OCI-M2 (cell line): ENCODE data around the gene ADAM12.

Experiments
- DNase-seq: peaks from one replicate; lab custom pipeline; 2025; ENCODE audit not compliant: unreplicated experiment; lab: John Stamatoyannopoulos, UW

The ADAM12 gene

GRCh38 chr10:126155528-126155927 is 232.7 kb downstream of the ADAM12 start:
- no peak for DNase-seq

- no peak for DNase-seq
These were observed 234.3 kb downstream of the ADAM12 start for GRCh38 chr10:126153711-126154628.

GRCh38 chr10:126147866-126148587 is 240.2 kb downstream of the ADAM12 start:
- DNase-seq: no peak

- no peak for DNase-seq
These were observed 241.5 kb downstream of the ADAM12 start for GRCh38 chr10:126146771-126147170.

- DNase-seq: no peak
These were observed 245.2 kb downstream of the ADAM12 start for GRCh38 chr10:126143117-126143516.

- no peak for DNase-seq
These were observed 247.5 kb downstream of the ADAM12 start for GRCh38 chr10:126140746-126141273.

GRCh38 chr10:126137562-126138221 is 250.6 kb downstream of the ADAM12 start:
- no peak for DNase-seq

GRCh38 chr10:126135941-126136595 is 252.2 kb downstream of the ADAM12 start:
- DNase-seq: no peak

GRCh38 chr10:126135177-126135576 is 253.1 kb downstream of the ADAM12 start:
- no peak for DNase-seq

- no peak for DNase-seq
These were observed 254.2 kb downstream of the ADAM12 start for GRCh38 chr10:126133906-126134656.

GRCh38 chr10:126133082-126133620 is 255.1 kb downstream of the ADAM12 start:
- no peak for DNase-seq

- DNase-seq: no peak
These were observed 256.9 kb downstream of the ADAM12 start for GRCh38 chr10:126131341-126131740.

- DNase-seq: no peak
These were observed 258.0 kb downstream of the ADAM12 start for GRCh38 chr10:126130271-126130710.

GRCh38 chr10:126129026-126129425 is 259.3 kb downstream of the ADAM12 start:
- DNase-seq: no peak

GRCh38 chr10:126128581-126128980 is 259.7 kb downstream of the ADAM12 start:
- DNase-seq: no peak

- no peak for DNase-seq
These were observed 260.7 kb downstream of the ADAM12 start for GRCh38 chr10:126127481-126128029.

- DNase-seq: no peak
These were observed 261.4 kb downstream of the ADAM12 start for GRCh38 chr10:126126866-126127265.

GRCh38 chr10:126126023-126126422 is 262.3 kb downstream of the ADAM12 start:
- no peak for DNase-seq

GRCh38 chr10:126124668-126125349 is 263.5 kb downstream of the ADAM12 start:
- DNase-seq: no peak
